HG03060 (cell line): Measurements from ENCODE around the gene POFUT2.
"Not testable (repeated sequence)": the region's sequence is repeated elsewhere in the genome, so short reads cannot be mapped to it uniquely, and the experiment has no call there.

Experiments
- ATAC-seq: cut with Tn5 transposase; IDR thresholded peaks from one replicate; pipeline ENCODE4 v1.9.1; 2021; ENCODE audit warnings: low read depth, moderate number of reproducible peaks; ENCODE audit not compliant: unreplicated experiment

The POFUT2 gene

GRCh38 chr21:45326891-45327440, 39.3 kb upstream of the POFUT2 start:
- no peak for ATAC-seq

GRCh38 chr21:45326169-45326851, 38.6 kb upstream of the POFUT2 start:
- no peak for ATAC-seq

GRCh38 chr21:45325206-45326168, 37.8 kb upstream of the POFUT2 start:
- ATAC-seq: no peak

GRCh38 chr21:45324489-45325205, 37.0 kb upstream of the POFUT2 start:
- no peak for ATAC-seq

- no peak for ATAC-seq
Measured at GRCh38 chr21:45323487-45324311, 36.0 kb upstream of the POFUT2 start.

- ATAC-seq: no peak
Measured at GRCh38 chr21:45322960-45323461, 35.3 kb upstream of the POFUT2 start.

GRCh38 chr21:45322231-45322959, 34.7 kb upstream of the POFUT2 start:
- no peak for ATAC-seq

GRCh38 chr21:45320261-45321025, 32.7 kb upstream of the POFUT2 start:
- no peak for ATAC-seq

- ATAC-seq: no peak
Measured at GRCh38 chr21:45319461-45320211, 31.9 kb upstream of the POFUT2 start.

GRCh38 chr21:45318556-45319404, 31.1 kb upstream of the POFUT2 start:
- no peak for ATAC-seq

GRCh38 chr21:45318146-45318555, 30.5 kb upstream of the POFUT2 start:
- no peak for ATAC-seq

- no peak for ATAC-seq
Measured at GRCh38 chr21:45317398-45318145, 29.9 kb upstream of the POFUT2 start.

- no peak for ATAC-seq
Measured at GRCh38 chr21:45316871-45317397, 29.2 kb upstream of the POFUT2 start.

- not testable (repeated sequence) for ATAC-seq
Measured at GRCh38 chr21:45315676-45316470, 28.2 kb upstream of the POFUT2 start.

GRCh38 chr21:45313682-45314081, 26.0 kb upstream of the POFUT2 start:
- no peak for ATAC-seq
